SK-N-SH (cell line): ENCODE measurements around the gene LMNTD2. TPM values are rescaled to one million over a fixed set of nuclear protein-coding genes. Genes with fewer than 3 reads are reported as not detected.
"Not testable (repeated sequence)": the region's sequence is repeated elsewhere in the genome, so short reads cannot be mapped to it uniquely, and the experiment has no call there.

Source experiments
- CTCF ChIA-PET: fragments of 300-600, 350-600 bp; formaldehyde crosslinking; extraction: SDS; loops from one replicate; lab custom pipeline; 2021; lab: Yijun Ruan, JAX
- POLR2A ChIA-PET: fragments of 350-600 bp; sonication (Branson Sonifier 250); formaldehyde crosslinking; extraction: SDS; loops from one replicate; lab custom pipeline; 2020; ENCODE audit warnings: antibody characterized with exemption, inconsistent platforms; lab: Yijun Ruan, JAX
- DNase-seq: peaks from one replicate; pipeline ENCODE4 v3.0.0; 2012
- H2AFZ ChIP-seq: fragments of 200-600 bp; sonication (generic); 2 replicates; pipeline ENCODE4 v1.8.1; 2016; ENCODE audit warnings: antibody characterized with exemption, mild to moderate bottlenecking, low read depth
- H3F3A ChIP-seq: fragments of 200-600 bp; sonication (generic); replicated peaks from 2 replicates; pipeline ENCODE3; 2016; ENCODE audit warnings: antibody characterized with exemption, mild to moderate bottlenecking; ENCODE audit not compliant: insufficient read depth
- H3K27ac ChIP-seq, 2 experiments: fragments of 200-500 bp in 1 of 2; fragments of 200-600 bp in 1 of 2; sonication (Bioruptor generic) in 1 of 2; sonication (generic), shearing (Covaris generic) in 1 of 2; 2 replicates each; pipeline versions ENCODE4 v1.5.1 to v1.6.1; 2014 to 2016; ENCODE audit warnings: low read depth in 2 of 2, inconsistent platforms in 1 of 2, low read length in 1 of 2, mild to moderate bottlenecking in 1 of 2, mixed read lengths in 1 of 2
- H3K27me3 ChIP-seq: fragments of 200-600 bp; sonication (generic), shearing (Covaris generic); 2 replicates; pipeline ENCODE4 v1.6.1; 2016; ENCODE audit warnings: mixed run types; ENCODE audit not compliant: insufficient read depth
- H3K36me3 ChIP-seq, 2 experiments: fragments of 200-500 bp in 1 of 2; fragments of 200-600 bp in 1 of 2; sonication (Bioruptor generic) in 1 of 2; sonication (generic) in 1 of 2; replicated peaks in 1 of 2; 2 replicates each; pipeline versions ENCODE3 to v1.5.1; 2014 to 2016; ENCODE audit warnings: low read length in 1 of 2, mild to moderate bottlenecking in 1 of 2; ENCODE audit not compliant: insufficient read depth in 2 of 2, control insufficient read depth in 1 of 2
- H3K4me1 ChIP-seq, 2 experiments: fragments of 200-500 bp in 1 of 2; fragments of 200-600 bp in 1 of 2; sonication (Bioruptor generic) in 1 of 2; sonication (generic), shearing (Covaris generic) in 1 of 2; 2 replicates each; pipeline versions ENCODE4 v1.5.1 to v1.6.1; 2014 to 2016; ENCODE audit warnings: low read depth in 1 of 2, low read length in 1 of 2, mixed run types in 1 of 2; ENCODE audit not compliant: insufficient read depth in 2 of 2, control insufficient read depth in 1 of 2
- H3K4me2 ChIP-seq: fragments of 200-600 bp; sonication (generic), shearing (Covaris generic); 2 replicates; pipeline ENCODE4 v1.6.1; 2017; ENCODE audit warnings: mixed run types
- H3K4me3 ChIP-seq, 2 experiments: fragments of 200-500 bp in 1 of 2; fragments of 200-600 bp in 1 of 2; sonication (Bioruptor generic) in 1 of 2; sonication (generic), shearing (Covaris generic) in 1 of 2; 2 replicates each; pipeline versions ENCODE4 v1.5.1 to v1.8.1; 2014 to 2016; ENCODE audit warnings: low read depth in 2 of 2, inconsistent platforms in 1 of 2, low read length in 1 of 2, mild to moderate bottlenecking in 1 of 2, mixed read lengths in 1 of 2, moderate library complexity in 1 of 2
- H3K79me2 ChIP-seq: fragments of 200-600 bp; sonication (generic); 2 replicates; pipeline ENCODE4 v1.8.1; 2017; ENCODE audit warnings: mild to moderate bottlenecking; ENCODE audit not compliant: insufficient read depth
- H3K9ac ChIP-seq: fragments of 200-600 bp; sonication (generic); 2 replicates; pipeline ENCODE4 v1.6.1; 2017; ENCODE audit warnings: mixed run types
- H3K9me2 ChIP-seq: fragments of 200-600 bp; sonication (generic); 2 replicates; pipeline ENCODE4 v1.6.1; 2017; ENCODE audit warnings: mixed run types
- H3K9me3 ChIP-seq: fragments of 200-600 bp; sonication (generic); 2 replicates; pipeline ENCODE4 v1.6.1; 2017; ENCODE audit warnings: mixed run types, mild to moderate bottlenecking, moderate library complexity
- H4K20me1 ChIP-seq: fragments of 200-600 bp; sonication (generic); 2 replicates; pipeline ENCODE4 v1.6.1; 2017; ENCODE audit warnings: mild to moderate bottlenecking, mixed run types; ENCODE audit not compliant: insufficient read depth
- FOSL2 ChIP-seq: IDR thresholded peaks from 2 replicates; pipeline ENCODE4 v1.4.0; 2012; ENCODE audit warnings: low read depth, mild to moderate bottlenecking, moderate library complexity, borderline replicate concordance
- MEF2A ChIP-seq: IDR thresholded peaks from 2 replicates; pipeline ENCODE4 v1.4.0; 2012; ENCODE audit warnings: low read depth, borderline replicate concordance
- RAD21 ChIP-seq: IDR thresholded peaks from 2 replicates; pipeline ENCODE4 v1.6.1; 2012; ENCODE audit warnings: mild to moderate bottlenecking, low read length
- SMC3 ChIP-seq: IDR thresholded peaks from 2 replicates; pipeline ENCODE4 v1.6.1; 2012; ENCODE audit warnings: low read depth, low read length, improper control_type of control experiment
- WGBS: methylation state at CpG from one replicate; pipeline ENCODE4 v1.1.6; 2017; ENCODE audit warnings: low lambda C conversion rate; 5-methylcytosine and 5-hydroxymethylcytosine counted together
- polyA plus RNA-seq, 3 experiments: library from polyadenylated mRNA; depleted of rRNA; stranded (reverse); fragments of >200 nt; gene quantifications; 2 replicates each; pipeline ENCODE4 v1.2.3, GENCODE V29; 2012
- TF ChIP-seq, protein P1 (sequence below): fragments of 200-600 bp; sonication (generic); IDR thresholded peaks from 2 replicates; pipeline ENCODE4 v1.6.1; 2017; ENCODE audit warnings: antibody characterized with exemption, mild to moderate bottlenecking, moderate library complexity
- TF ChIP-seq, protein P2 (sequence below): IDR thresholded peaks from 2 replicates; pipeline ENCODE4 v1.6.1; 2012; ENCODE audit warnings: mild to moderate bottlenecking, low read depth, low read length, moderate library complexity
- TF ChIP-seq, protein P3 (sequence below): IDR thresholded peaks from 2 replicates; pipeline ENCODE4 v1.4.0; 2012; ENCODE audit warnings: low read depth
- TF ChIP-seq, protein P4 (sequence below): IDR thresholded peaks from 2 replicates; pipeline ENCODE4 v1.4.0; 2012; ENCODE audit warnings: low read depth, borderline replicate concordance

The LMNTD2 gene
- polyA plus RNA-seq, 1 of the 3 experiments (the other 2 are of a cell fraction), result 2.4 TPM

DNA sequence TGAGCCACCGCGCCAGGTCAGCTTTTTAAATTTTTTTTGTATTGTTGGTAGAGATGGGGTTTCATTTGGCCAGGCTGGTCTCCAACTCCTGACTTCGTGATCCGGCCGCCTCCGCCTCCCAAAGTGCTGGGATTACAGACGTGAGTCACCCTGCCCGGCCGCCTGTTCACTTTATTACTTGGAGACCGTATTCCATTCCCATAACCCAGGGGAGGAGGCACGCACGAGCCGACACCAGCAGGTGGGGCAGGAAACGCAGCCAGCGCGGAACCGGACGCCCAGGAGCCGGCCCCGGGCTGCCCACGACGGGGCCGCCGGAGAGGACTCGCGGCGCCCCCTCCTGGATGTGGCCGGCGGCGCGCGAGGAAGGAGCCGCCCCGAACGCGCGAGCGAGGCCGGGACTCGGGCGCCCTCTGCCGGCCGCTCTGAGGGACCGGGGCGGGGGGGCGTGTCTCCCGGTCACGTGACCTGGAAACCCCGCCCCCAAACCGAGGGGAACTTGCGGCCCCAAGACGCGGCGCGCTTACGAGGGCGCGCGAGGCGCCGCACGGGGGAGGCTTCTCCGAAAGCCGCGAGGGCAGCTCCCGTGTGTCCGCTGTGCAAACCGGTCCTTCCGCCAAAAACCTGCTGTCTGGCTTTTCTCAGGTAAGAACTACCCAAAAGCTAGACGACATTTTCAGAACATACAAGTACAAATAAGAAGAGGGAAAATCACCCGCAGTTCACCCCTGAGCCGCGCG, 41.9 kb downstream of the LMNTD2 start:
- Histone ChIP-seq H3K9me3 (peaks cover 7% of the 10 kb centered on the region; the same call in 1 of the 2 replicates), H3F3A (peaks cover 4% of the 10 kb centered on the region), H3K4me2 (no peak overlapping the region), H2AFZ (no peak overlapping the region), H4K20me1 (no peaks in the 10 kb centered on the region), H3K27ac (no peak overlapping the region), H3K9ac (no peak overlapping the region), H3K4me1 (no peaks in the 10 kb centered on the region; a peak in 1 of 4 replicates), H3K9me2 (no peaks in the 10 kb centered on the region), H3K27me3 (no peaks in the 10 kb centered on the region), H3K4me3 (peak overlapping the region; percentile 13 to 51; a peak in 2 of 4 replicates), H3K36me3 (peaks cover 0 to 19% of the 10 kb centered on the region in 2 experiments), H3K79me2 (no peaks in the 10 kb centered on the region)
- DNase-seq, result peak; percentile 97
- ChIA-PET POLR2A (no interaction called here), CTCF (interaction anchor here (0.6 to 1.9 kb wide), 33 partner anchors 9 to 320 kb away, joined by 3 to 16 read pairs (median 4); partner anchors contain the start of genes HRAS, LMNTD2 and RNH1)
- 41% methylated on average over 33 of the region's 74 CpGs for WGBS
- TF ChIP-seq, protein P1, sequence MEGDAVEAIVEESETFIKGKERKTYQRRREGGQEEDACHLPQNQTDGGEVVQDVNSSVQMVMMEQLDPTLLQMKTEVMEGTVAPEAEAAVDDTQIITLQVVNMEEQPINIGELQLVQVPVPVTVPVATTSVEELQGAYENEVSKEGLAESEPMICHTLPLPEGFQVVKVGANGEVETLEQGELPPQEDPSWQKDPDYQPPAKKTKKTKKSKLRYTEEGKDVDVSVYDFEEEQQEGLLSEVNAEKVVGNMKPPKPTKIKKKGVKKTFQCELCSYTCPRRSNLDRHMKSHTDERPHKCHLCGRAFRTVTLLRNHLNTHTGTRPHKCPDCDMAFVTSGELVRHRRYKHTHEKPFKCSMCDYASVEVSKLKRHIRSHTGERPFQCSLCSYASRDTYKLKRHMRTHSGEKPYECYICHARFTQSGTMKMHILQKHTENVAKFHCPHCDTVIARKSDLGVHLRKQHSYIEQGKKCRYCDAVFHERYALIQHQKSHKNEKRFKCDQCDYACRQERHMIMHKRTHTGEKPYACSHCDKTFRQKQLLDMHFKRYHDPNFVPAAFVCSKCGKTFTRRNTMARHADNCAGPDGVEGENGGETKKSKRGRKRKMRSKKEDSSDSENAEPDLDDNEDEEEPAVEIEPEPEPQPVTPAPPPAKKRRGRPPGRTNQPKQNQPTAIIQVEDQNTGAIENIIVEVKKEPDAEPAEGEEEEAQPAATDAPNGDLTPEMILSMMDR, result peak; percentile 80
- TF ChIP-seq FOSL2, result peak; percentile 6; the same call in 1 of the 2 replicates
- TF ChIP-seq, protein P2, sequence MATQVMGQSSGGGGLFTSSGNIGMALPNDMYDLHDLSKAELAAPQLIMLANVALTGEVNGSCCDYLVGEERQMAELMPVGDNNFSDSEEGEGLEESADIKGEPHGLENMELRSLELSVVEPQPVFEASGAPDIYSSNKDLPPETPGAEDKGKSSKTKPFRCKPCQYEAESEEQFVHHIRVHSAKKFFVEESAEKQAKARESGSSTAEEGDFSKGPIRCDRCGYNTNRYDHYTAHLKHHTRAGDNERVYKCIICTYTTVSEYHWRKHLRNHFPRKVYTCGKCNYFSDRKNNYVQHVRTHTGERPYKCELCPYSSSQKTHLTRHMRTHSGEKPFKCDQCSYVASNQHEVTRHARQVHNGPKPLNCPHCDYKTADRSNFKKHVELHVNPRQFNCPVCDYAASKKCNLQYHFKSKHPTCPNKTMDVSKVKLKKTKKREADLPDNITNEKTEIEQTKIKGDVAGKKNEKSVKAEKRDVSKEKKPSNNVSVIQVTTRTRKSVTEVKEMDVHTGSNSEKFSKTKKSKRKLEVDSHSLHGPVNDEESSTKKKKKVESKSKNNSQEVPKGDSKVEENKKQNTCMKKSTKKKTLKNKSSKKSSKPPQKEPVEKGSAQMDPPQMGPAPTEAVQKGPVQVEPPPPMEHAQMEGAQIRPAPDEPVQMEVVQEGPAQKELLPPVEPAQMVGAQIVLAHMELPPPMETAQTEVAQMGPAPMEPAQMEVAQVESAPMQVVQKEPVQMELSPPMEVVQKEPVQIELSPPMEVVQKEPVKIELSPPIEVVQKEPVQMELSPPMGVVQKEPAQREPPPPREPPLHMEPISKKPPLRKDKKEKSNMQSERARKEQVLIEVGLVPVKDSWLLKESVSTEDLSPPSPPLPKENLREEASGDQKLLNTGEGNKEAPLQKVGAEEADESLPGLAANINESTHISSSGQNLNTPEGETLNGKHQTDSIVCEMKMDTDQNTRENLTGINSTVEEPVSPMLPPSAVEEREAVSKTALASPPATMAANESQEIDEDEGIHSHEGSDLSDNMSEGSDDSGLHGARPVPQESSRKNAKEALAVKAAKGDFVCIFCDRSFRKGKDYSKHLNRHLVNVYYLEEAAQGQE, result no peak
- peak; percentile 55 for TF ChIP-seq RAD21
- TF ChIP-seq, protein P3, sequence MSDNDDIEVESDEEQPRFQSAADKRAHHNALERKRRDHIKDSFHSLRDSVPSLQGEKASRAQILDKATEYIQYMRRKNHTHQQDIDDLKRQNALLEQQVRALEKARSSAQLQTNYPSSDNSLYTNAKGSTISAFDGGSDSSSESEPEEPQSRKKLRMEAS, result peak; percentile 74
- TF ChIP-seq, protein P4, sequence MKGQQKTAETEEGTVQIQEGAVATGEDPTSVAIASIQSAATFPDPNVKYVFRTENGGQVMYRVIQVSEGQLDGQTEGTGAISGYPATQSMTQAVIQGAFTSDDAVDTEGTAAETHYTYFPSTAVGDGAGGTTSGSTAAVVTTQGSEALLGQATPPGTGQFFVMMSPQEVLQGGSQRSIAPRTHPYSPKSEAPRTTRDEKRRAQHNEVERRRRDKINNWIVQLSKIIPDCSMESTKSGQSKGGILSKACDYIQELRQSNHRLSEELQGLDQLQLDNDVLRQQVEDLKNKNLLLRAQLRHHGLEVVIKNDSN, result peak; percentile 89
- TF ChIP-seq SMC3, result peak; percentile 12; the same call in 1 of the 2 replicates
- TF ChIP-seq MEF2A, result no peak

DNA sequence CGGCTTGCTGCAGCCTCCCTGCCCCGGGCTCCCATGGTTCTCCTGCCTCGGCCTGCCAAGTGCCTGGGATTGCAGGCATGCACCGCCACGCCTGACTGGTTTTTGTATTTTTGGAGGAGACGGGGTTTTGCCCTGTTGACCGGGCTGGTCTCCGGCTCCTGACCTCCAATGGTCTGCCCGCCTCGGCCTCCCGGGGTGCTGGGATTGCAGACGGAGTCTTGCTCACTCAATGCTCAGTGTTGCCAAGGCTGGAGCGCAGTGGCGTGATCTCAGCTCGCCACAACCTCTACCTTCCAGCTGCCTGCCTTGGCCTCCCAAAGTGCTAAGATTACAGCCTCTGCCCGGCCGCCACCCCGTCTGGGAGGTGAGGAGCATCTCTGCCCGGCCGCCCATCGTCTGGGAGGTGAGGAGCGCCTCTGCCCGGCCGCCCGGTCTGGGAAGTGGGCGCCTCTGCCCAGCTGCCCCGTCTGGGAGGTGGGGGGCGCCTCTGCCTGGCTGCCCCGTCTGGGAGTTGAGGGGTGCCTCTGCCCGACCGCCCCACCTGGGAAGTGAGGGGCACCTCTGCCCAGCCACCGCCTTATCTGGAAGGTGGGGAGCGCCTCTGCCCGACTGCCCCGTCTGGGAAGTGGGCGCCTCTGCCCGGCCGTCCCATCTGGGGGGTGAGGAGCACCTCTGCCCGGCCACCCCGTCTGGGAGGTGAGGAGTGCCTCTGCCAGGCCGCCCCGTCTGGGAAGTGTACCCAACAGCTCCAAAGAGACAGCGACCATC, 43.4 kb downstream of the LMNTD2 start:
- H3K9ac ChIP-seq, H3K27me3 ChIP-seq, POLR2A ChIA-PET, H3K9me2 ChIP-seq, H3K4me2 ChIP-seq, H2AFZ ChIP-seq, H4K20me1 ChIP-seq, H3K4me3 ChIP-seq, DNase-seq, H3F3A ChIP-seq, H3K79me2 ChIP-seq, H3K27ac ChIP-seq, H3K9me3 ChIP-seq, H3K4me1 ChIP-seq: not testable (repeated sequence)
- CTCF ChIA-PET, result interaction anchor here (1.1 kb wide), 1 partner anchor 74 kb away, joined by 3 read pairs; no protein-coding TSS in a partner anchor
- WGBS, result 93% methylated on average over 24 of the region's 43 CpGs
- peaks cover 0 to 19% of the 10 kb centered on the region in 2 experiments for H3K36me3 ChIP-seq
